WERI-Rb-1 (cell line): Measurements from ENCODE around the gene RRP1B.

ENCODE experiments used
- DNase-seq: peaks from one replicate; pipeline ENCODE4 v3.0.0-alpha.2; 2020
- H3K27ac ChIP-seq: fragments of 250-450 bp; sonication (Bioruptor Pico); 2 replicates; pipeline ENCODE4 v1.5.1; 2020; ENCODE audit warnings: mild to moderate bottlenecking, moderate library complexity
- H3K27me3 ChIP-seq: fragments of 250-450 bp; sonication (Bioruptor Pico); 2 replicates; pipeline ENCODE4 v1.5.1; 2021; ENCODE audit warnings: mild to moderate bottlenecking, low read depth, moderate library complexity; ENCODE audit not compliant: insufficient read depth, severe bottlenecking
- H3K36me3 ChIP-seq: fragments of 250-450 bp; sonication (Bioruptor Pico); 2 replicates; pipeline ENCODE4 v1.5.1; 2020; ENCODE audit warnings: mild to moderate bottlenecking, moderate library complexity
- H3K4me3 ChIP-seq: 2 replicates; pipeline ENCODE4 v1.5.1; 2011; ENCODE audit warnings: low read depth, mild to moderate bottlenecking, control low read depth, low read length
- H3K9me3 ChIP-seq: fragments of 250-450 bp; sonication (Bioruptor Pico); 2 replicates; pipeline ENCODE4 v1.5.1; 2021; ENCODE audit warnings: mild to moderate bottlenecking, moderate library complexity; ENCODE audit not compliant: severe bottlenecking
- CTCF ChIP-seq: IDR thresholded peaks from 2 replicates; pipeline ENCODE4 v1.5.1; 2011; ENCODE audit warnings: low read depth, mild to moderate bottlenecking, control low read depth, inconsistent platforms, low read length

The RRP1B gene

GRCh38 chr21:43690346-43690745 lies 31.0 kb downstream of the RRP1B start:
- H3K27ac ChIP-seq, result no peak overlapping the region
- H3K4me3 ChIP-seq, result no peak overlapping the region
- no peak for DNase-seq
- no peaks in the 10 kb centered on the region for H3K27me3 ChIP-seq
- TF ChIP-seq CTCF, result no peak
- H3K9me3 ChIP-seq, result no peaks in the 10 kb centered on the region
- peaks cover 96% of the 10 kb centered on the region for H3K36me3 ChIP-seq

- DNase-seq, result no peak
- H3K9me3 ChIP-seq, result no peaks in the 10 kb centered on the region
- TF ChIP-seq CTCF, result no peak
- no peak overlapping the region for H3K27ac ChIP-seq
- H3K27me3 ChIP-seq, result no peaks in the 10 kb centered on the region
- no peak overlapping the region for H3K4me3 ChIP-seq
- H3K36me3 ChIP-seq, result peaks cover 91% of the 10 kb centered on the region
Measured at GRCh38 chr21:43691086-43691795, 31.9 kb downstream of the RRP1B start.

DNA sequence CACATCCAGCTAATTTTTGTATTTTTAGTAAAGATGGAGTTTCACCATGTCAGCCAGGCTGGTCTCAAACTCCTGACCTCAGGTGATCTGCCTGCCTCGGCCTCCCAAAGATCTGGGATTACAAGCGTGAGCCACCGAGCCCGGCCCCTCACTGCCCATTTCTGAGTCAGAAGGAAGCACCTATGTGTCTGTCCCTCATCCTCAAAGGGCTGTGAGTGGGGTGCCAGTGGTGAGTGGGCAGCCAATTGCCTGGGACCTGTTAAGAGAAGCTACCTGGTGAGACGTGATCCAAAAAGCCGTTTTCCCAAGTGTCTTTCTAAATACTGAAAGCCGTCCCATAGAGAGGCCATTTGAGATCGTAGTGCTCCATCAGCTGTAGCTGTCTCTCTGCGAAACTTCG lies 32.4 kb downstream of the RRP1B start:
- no peak for TF ChIP-seq CTCF
- no peak for DNase-seq
- peaks cover 86% of the 10 kb centered on the region for H3K36me3 ChIP-seq
- H3K27ac ChIP-seq, result no peak overlapping the region
- no peaks in the 10 kb centered on the region for H3K9me3 ChIP-seq
- H3K27me3 ChIP-seq, result no peaks in the 10 kb centered on the region
- no peak overlapping the region for H3K4me3 ChIP-seq

- Histone ChIP-seq H3K27me3 (no peaks in the 10 kb centered on the region), H3K36me3 (peaks cover 77% of the 10 kb centered on the region), H3K9me3 (no peaks in the 10 kb centered on the region), H3K4me3 (no peak overlapping the region), H3K27ac (no peak overlapping the region)
- no peak for TF ChIP-seq CTCF
- no peak for DNase-seq
Measured at GRCh38 chr21:43692949-43693348, 33.6 kb downstream of the RRP1B start.

DNA sequence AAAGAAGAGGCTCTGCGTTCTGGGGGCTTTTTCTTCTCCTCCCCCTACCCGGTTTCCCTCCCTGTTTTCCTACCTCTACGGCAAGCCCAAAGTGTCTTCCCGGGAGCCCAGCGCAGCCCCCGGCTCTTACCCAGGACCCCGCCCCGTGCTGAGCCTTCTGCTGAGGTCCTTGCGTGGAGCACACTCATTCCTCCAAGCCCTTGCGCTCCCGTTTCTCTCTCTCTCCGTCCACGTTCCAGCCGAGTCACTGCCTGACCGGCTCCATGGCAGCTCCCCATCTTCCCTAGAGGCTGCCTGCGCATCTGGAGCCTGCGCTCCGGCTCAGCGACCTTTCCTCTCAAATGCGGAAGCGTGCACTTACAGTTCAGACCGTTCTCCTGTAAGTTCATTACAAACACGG lies 34.6 kb downstream of the RRP1B start:
- Histone ChIP-seq H3K27ac (no peak overlapping the region), H3K36me3 (peaks cover 67% of the 10 kb centered on the region), H3K4me3 (no peak overlapping the region), H3K9me3 (no peaks in the 10 kb centered on the region), H3K27me3 (no peaks in the 10 kb centered on the region)
- no peak for TF ChIP-seq CTCF
- no peak for DNase-seq
